GM19043 (cell line): ENCODE measurements around the gene ARSG.

Source experiments
- ATAC-seq: cut with Tn5 transposase; IDR thresholded peaks from one replicate; pipeline ENCODE4 v1.9.1; 2021; ENCODE audit warnings: low read depth; ENCODE audit not compliant: unreplicated experiment

Gene ARSG

DNA sequence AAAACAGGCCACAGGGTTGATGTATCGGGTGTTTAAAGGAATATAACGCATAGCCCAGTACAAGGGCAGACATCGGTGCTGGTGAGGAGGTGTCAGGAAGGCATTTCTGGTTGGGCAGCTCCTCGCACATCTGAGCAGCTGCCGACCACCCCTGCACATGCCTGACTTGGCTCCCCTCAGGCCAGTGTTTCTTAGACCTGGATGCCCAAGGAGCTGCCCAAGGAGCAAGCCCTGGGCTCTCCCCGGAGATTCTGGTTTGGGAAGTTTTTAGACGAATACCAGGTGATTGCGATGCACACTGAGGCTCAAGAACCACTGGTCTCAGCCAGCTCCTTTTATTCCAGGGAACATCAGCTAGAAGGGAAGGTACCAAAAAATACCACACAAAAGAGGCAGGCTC lies 154.4 kb downstream of the ARSG start:
- ATAC-seq, result no peak

DNA sequence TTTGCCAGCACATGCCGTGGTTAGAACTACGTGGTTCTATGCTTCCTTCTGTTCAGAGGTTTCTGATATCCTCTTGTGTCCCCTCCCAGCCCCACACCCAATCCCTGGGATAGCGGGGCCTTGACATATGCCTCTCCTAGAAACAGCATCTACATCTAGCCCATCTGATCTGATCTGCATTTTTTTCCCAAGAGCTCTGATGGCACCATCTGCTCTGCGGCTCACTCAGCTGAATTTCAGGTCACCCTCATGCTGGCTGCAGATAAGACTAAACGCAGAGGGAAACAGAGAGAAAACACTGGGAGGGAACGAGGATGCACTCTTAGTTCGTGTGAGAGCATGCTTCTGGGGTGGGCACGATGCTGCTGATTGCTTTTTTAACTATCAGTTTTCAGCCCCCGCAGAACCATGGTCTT lies 155.3 kb downstream of the ARSG start:
- ATAC-seq, result no peak

DNA sequence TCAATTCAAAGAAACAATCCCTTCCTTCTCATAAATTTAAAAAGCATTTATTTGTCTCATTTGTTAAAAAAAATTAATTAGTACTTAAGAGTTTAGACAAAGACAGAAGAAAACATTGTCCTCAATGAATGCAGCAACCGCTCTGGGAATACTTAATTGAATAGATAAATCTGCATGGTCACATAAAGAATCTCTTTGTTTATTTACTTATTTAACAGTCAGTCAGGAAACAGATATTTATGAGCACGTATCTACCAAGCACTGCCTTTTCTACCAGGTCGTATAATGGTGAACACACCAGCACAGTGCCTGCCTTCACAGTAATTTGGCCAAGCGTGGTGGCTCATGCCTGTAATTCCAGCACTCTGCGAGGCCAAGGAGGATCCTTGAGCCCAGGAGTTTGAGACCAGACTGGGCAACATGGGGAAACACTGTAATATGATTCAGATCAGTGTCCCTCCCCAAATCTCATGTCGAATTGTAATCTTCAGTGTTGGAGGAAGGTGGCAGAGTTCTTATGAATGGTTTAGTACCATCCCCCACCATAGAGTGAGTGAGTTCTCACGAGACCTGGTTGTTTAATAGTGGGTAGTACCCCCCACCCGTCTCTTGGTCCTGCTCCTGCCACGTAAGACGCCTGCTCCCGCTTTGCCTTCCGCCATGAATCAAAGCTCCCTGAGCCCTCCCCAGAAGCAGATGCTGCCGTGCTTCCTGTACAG lies 157.9 kb downstream of the ARSG start:
- no peak for ATAC-seq

DNA sequence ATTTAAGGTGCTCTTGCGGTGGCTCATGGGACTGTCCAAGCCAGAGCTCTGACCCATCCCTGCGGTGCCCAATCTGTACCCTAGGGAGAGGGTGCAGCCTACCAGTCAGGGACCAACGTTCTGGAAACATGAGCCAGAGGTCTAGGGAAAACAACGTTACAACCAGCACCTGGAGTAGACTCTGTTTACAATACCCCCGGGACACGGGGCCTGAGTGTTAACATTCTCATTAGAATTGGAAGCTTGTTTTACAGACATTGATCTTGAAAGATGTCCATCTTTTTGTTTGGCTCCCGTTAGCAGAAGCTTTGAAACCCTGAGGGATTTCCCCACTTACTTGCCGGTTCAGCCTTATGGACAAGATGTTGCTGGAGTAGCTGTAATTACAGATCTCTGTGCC lies 159.1 kb downstream of the ARSG start:
- ATAC-seq, result no peak

DNA sequence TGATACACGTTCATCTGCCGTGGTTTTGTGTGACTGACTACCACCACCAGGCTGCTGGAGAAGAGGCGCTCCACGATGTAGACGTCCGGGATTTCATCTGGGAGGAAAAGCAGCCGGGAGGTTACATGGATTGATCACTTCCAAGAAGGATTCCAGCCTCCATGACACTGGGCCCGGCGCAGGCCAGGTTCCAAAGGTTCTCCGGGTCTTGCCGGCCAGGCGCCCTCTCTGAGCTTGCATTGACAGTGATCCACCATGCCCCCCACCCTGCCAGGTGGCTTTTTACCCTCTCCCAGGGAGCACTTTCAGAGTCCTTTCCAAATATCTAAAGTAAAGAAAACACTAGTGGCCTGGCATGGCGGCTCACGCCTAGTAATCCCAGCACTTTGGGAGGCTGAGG lies 159.5 kb downstream of the ARSG start:
- ATAC-seq, result no peak

DNA sequence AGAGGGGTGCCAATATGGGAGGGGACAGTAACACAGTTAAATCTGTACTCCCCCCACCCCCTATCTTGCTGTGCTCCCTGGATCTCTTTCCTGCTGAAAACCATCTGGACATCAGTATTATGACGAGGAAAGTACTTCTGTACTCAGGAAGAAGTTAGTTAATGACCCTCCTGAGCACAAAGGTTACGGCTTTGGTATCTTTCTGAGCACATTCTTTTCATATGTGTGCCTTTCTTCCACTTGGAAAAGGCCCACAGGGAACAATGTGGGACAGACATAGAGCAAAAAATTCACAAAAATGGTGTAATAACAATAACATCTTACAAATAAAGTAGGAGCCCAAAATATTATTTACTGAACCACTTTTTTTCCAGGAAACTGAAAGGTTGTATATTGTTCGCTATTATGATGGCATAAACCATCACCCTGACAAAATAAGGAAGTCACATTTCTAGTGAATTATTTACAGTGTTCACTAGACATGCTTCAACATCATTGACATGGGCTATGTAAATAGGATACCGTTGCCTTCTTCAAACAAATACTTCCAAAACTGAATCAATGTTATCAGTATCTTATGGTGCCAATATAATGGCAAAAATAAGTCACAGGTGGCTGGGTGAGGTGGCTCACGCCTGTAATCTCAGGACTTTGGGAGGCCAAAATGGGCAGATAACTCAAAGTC lies 160.5 kb downstream of the ARSG start:
- ATAC-seq, result no peak

DNA sequence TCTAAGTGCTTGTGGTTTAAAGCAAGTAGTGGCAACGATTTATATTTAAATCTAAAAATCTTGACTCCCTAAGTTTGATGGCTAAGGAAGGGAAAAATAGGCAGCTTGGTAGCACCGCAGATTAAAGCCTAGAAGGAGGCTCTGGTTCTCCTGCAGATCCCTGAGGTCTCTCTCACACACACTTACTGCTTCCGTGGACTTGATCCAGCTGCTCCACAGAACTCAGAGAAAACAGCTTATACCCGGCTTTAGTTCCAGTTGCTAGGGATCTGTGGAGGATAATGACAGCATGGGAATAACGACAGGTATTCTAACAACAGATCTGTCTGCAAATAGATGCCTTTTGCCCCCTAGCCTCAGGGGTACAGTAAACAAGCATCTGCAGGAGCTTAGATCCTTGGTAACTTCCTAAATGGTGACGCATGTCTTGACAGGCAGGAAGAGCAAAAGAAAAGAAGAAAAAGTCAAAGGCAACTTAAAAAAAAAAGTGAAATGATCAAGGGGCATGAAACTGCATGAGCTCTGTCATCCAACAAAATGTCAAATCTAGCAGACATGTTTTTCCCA lies 161.5 kb downstream of the ARSG start:
- ATAC-seq, result no peak

DNA sequence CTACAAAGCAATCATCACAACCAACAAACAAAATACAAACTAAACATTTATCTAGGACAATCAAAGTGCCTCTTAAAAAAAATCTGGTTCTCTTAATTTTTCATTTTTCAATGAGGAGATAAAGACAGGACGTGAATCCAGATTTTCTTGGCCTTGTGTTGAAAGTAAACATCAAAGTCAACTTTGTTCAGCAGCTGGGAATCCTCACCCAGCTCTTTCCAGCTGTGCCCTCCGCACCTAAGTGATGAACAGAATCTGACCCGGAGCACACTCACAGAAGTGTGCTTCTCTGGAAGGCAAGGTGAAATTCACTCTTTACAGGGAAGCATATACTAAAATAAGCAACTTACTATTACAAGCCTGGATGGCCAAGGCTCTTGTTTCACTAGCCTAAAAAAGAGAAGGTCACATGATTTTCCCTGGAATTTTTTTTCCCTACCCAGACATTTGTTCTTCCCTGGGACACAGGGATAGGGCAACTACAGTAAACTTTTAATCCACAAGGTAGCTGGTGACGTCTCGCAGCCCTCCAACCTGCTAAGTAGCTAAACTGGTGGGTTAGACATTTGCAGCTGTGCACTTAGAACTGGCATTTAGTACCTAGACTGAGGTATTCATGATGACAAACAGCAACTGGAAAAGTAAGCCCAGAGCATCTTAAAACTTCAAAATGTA lies 162.8 kb downstream of the ARSG start:
- no peak for ATAC-seq

DNA sequence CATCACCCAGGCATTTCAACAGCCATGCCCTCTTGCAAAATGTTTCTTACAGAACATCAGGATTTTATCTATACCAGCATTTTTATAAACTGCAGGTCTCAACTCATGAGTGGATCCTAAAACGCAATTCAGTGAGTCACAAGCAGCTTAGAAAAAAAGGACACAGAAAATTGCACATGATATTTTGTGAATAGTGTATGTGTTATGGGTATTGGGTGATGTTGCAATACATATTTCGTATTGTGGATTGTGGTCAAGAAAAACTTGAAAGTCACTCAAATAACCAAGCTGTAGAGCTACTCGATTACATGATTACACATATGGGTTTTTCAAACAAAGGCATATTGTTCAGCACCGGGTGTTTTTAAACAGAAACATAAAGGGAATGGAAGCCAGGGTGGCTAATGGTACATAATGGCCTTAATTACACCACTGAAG lies 164.6 kb downstream of the ARSG start:
- ATAC-seq, result no peak

DNA sequence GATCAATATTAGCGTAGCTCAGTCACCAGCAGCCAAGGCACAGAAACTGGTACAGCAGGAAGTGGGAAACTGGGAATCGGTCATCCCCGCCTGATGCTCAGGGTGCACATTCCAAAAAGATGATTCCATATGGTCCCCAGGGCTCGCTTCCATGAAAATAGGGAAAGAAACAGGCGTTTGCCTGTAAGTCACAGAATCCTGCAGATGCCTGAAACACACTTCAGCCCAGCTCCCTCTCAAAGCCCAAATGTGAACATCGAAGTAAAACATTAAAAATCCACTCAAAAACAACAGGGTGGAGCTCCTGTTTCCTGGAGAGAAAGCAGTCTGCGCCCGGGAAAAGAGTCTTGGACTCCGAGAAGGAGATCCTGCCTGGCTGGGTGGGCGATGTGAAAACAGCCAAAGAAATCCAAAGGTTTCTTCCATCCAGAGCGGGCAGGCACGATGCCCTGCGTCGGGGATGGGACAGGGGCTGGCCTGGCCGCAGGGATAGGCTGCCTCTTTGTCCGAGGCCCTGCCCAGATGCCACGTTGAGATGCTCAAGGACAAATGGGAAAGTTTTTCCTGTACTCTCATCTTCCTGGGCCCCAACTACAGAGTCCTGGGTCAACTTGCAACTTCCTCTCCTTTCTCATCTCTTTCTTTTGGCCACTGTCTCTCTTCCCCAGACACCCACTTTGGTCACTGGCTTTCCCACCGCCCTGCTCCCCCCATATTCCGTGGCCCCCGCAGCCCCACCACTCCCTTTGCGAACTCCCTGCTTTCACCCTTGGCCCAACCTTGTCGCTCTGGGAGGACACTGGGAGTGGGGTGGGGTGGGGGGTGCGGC lies 165.3 kb downstream of the ARSG start:
- no peak for ATAC-seq

DNA sequence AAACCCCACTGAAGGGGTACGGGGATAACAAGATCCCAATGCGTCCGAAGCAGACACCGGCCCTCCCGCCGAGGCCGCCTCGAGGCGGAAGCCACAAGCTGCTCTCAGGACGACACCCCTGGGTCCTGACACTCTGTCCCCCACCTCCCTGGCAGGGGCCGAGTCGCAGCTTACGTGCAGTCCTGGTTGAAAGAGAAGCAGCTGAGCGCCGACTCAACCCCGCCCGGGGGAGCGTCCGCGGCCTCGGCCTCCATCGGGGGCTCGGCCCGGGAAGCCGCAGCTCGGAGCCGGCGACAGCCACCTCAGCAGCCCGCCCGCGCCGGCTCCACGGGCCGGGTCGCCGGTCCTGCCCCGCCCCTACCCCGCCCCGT lies 165.9 kb downstream of the ARSG start, which contains the start of gene WIPI1:
Gene WIPI1, minus strand, starts transcription at position 329 of the 371 bp plus-strand sequence. Its CDS starts 75 bp downstream, at position 254.
- peak; percentile 21 for ATAC-seq

DNA sequence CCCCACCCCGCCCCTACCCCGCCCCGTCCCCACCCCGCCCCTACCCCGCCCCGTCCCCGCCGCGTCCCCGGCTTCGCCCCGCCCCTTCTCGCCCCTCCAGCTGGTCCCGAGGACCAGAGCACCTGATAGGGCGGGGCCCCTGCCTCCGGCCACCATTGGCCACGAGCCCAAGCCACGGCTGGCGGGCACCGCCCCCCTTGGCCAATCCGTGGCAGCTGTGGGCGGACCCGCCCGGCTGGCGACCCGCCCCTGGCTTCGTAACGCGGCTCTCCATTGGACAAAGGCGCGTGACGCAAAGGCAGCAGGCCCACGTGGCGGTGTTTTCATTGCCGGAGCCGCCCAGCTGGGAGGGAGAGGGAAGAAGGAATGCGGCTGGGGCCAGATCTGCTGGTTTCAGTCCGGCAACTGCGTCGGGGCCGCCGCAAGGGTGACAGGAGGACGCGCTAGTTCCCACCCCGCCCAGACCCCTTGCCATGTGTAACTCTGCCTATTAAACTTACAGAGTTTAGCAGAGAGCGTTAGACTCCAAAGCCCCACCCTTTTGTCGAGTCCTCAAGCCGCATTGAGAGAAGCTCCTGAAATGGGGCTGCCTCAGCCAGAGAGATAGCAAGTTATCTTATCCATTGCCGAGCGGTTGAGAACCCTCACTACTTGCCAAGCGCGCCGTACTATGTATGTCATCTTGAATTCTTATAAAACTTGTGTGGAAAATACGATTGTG lies 166.4 kb downstream of the ARSG start:
- peak; percentile 58 for ATAC-seq

DNA sequence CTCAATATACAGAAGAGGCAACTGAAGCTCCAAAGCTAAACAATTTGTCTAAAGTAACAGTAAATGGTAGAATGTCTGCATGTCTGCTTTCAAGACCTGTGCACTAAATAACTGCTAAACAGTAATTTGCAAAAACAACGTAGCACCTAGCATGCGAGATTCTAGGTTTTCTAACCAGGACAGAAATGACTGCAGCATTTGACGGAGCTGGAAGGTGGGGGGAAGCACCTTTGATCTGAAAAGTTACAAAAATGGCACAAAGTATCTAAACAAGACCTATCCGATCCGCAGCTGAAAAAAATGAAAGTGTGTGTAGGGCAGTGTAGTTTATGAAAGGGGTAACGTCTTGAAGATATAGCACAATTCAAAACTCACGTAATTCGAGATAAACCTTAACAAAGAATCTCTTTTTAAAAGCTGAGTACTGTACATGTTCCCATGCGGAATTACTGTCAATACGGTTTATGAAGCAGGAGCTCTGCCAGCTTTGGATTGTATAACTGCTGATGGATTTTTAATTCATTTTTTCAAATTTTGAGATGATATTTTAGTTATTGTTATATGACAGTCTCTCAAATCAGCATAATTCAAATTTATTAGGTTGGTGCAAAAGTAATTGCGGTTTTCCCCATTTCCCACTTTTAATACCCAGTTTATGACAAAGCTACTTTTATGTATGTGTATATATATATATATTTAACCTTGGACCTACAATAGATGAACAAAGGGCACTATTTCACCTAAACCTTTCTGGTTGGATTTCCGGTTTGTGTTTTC lies 167.2 kb downstream of the ARSG start:
- ATAC-seq, result no peak

DNA sequence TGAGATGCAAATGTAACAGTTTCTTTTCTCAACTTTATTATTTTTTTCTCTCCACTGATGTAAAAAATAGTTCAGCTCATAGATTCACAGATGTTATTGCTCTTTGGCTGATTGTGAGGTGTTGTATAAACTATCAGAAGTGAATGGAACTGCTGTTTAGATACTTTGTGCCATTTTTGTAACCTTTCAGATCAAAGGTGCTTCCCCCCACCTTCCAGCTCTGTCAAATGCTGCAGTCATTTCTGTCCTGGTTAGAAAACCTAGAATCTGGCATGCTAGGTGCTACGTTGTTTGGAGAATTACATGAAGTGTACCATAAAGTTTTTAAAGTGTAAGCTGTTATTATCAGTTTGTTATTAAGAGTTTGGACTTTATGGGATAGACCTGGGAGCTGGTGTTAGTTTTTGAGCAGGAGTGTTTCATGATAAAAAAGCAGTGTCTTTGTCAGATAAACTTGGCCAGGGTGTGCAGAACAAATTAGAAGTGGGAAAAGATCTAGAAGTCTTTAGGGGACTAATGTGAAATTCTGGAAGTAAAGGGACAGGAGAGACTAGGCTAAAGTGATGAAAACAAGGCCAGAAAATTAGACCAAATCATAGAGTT lies 167.8 kb downstream of the ARSG start:
- no peak for ATAC-seq

DNA sequence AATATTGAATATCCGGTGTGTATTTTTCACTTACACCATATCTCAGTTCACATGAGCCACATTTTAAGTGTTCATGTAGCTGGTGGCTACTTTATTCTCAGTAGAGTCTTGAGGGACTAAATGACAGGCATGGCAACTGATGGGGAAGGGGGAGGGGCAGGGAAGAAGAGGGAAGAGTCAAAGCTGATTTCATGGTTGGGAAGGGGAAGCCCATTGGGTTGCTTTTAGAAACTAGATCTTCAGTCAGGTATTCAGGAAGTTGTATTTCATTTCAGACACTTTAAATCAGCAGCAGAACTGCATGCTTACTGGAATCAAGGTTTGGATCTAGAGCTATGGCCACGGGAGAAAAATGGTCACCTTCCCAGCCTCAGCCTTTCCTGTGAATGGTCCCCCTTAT lies 168.9 kb downstream of the ARSG start:
- ATAC-seq, result no peak

DNA sequence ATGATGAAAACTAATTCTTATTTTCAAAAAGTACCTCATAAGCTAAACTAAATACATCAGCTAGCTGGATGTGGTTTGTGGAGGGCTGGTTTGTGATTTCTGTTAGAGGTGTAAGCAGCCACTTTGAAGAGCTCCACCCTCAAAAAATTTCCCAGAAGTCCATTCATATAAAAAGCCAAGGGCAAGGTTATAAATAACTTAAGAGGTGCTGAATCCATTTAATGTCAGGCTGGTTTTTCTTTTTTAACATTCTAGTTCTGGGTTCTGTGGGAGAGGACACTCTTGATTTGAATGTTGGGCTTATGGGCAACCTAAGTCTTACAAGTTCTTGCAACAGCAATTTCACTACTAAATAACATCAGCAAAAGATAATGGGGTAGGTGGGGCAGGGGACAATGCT lies 169.4 kb downstream of the ARSG start:
- no peak for ATAC-seq

DNA sequence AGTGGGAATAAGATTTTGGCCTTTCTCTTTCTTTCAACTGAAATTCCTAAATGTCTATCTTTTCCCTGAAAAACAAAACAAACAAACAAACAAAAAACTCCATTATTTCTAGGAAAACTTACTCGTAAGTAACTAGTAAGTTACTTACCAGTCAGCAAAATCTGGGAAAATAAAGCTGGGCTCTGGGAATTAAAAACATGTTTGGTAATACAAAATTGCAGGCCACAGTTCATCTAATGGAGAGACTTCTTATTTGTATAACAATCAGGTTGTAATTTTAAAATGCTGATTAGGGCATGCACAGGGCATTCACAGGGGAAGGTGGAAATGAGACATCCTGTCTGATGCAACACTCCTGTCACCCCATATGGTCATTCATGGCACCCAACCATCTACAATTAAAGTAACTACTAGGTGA lies 169.8 kb downstream of the ARSG start:
- no peak for ATAC-seq

DNA sequence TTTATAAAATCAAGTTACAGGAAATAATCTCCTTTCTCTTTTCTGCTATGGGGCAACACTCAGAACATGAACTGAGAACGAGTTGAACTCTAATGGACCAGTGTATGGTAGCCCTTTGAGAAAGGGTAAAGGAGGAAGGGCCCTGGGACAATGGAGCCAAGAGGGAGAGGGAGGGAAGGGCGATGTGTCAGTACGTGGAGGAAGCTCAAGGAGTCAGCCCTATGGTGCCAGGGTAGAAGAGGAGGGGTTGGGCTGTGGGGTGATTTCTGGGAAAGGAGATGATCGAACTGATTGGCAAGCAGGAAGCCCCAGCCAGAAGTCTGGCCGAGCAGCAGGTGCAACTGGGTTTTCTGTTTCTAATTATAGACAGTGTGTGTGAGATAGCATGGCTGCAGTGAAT lies 170.3 kb downstream of the ARSG start:
- ATAC-seq, result no peak
